ENCODE data around the gene EXOC3L4.

- TF ChIP-seq EZH2 (IDR thresholded peaks at IDR 0.05; ENCODE audit: insufficient read depth, low read length) (no peak), CTCF (IDR thresholded peaks at IDR 0.05; ENCODE audit: insufficient read depth, low read depth, low read length) (no peak)
Observed at GRCh38 chr14:103127861-103128598, 33.5 kb downstream of the EXOC3L4 start.

Data from astrocyte (in vitro differentiated cells and primary cell).